Right kidney (tissue), 1 donor: ENCODE measurements around the gene MRPL34.
"Not testable (repeated sequence)": the region's sequence is repeated elsewhere in the genome, so short reads cannot be mapped to it uniquely, and the experiment has no call there.

Experiments used
- DNase-seq: peaks from one replicate; pipeline ENCODE4 v3.0.0-alpha.2; 2016

Gene MRPL34

GRCh38 chr19:17283504-17283996, 22.1 kb upstream of the MRPL34 start:
- no peak for DNase-seq

- no peak for DNase-seq
Observed at GRCh38 chr19:17285415-17286135, 20.1 kb upstream of the MRPL34 start.

GRCh38 chr19:17286263-17286662, 19.4 kb upstream of the MRPL34 start:
- no peak for DNase-seq

GRCh38 chr19:17286752-17287151, 18.9 kb upstream of the MRPL34 start:
- DNase-seq = no peak

- no peak for DNase-seq
Observed at GRCh38 chr19:17289489-17289888, 16.2 kb upstream of the MRPL34 start.

GRCh38 chr19:17292301-17293074, 13.2 kb upstream of the MRPL34 start:
- DNase-seq = peak; percentile 88

- no peak for DNase-seq
Observed at GRCh38 chr19:17293605-17294004, 12.1 kb upstream of the MRPL34 start.

GRCh38 chr19:17294051-17294891, 11.4 kb upstream of the MRPL34 start:
- DNase-seq = no peak

- DNase-seq = not testable (repeated sequence)
Observed at GRCh38 chr19:17295551-17295950, 10.1 kb upstream of the MRPL34 start.

- DNase-seq = no peak
Observed at GRCh38 chr19:17296273-17296672, 9.4 kb upstream of the MRPL34 start.

GRCh38 chr19:17296976-17297375, 8.7 kb upstream of the MRPL34 start:
- DNase-seq = no peak

- DNase-seq = no peak
Observed at GRCh38 chr19:17300992-17301619, 4.6 kb upstream of the MRPL34 start.

GRCh38 chr19:17302391-17303166, 3.1 kb upstream of the MRPL34 start:
- no peak for DNase-seq

- peak; percentile 86 for DNase-seq
Observed at GRCh38 chr19:17303167-17303939, 2.3 kb upstream of the MRPL34 start, which contains the start of gene ABHD8. TSS of gene ABHD8 (minus strand) at chr19:17303425. CDS start at chr19:17301616, 1,809 bp downstream.

- DNase-seq = no peak
Observed at GRCh38 chr19:17303940-17304267, 1.8 kb upstream of the MRPL34 start.

GRCh38 chr19:17304386-17305215, 1.1 kb upstream of the MRPL34 start:
- DNase-seq = no peak

- DNase-seq = no peak
Observed at GRCh38 chr19:17305216-17305516, 506 bp upstream of the MRPL34 start.

- no peak for DNase-seq
Observed at GRCh38 chr19:17306285-17306714, 628 bp downstream of the MRPL34 start.

- DNase-seq = no peak
Observed at GRCh38 chr19:17307876-17308377, 2.3 kb downstream of the MRPL34 start.
